Transverse colon (tissue), 4 donors: ENCODE data around the gene ANKRD10. TPM values are rescaled to one million over a fixed set of nuclear protein-coding genes. Genes with fewer than 3 reads are reported as not detected.
"Not testable (repeated sequence)": the region's sequence is repeated elsewhere in the genome, so short reads cannot be mapped to it uniquely, and the experiment has no call there.

Experiments
- DNase-seq: peaks from one replicate; pipeline ENCODE4 v3.0.0-alpha.2; 2019
- H3K27ac ChIP-seq, 4 donors: fragments of 200-600 bp; sonication (generic); 2 replicates each; pipeline ENCODE4 v1.5.1; 2016 to 2018; ENCODE audit warnings: inconsistent platforms in 4 of 4
- H3K27me3 ChIP-seq: fragments of 200-600 bp; sonication (generic); 2 replicates; pipeline ENCODE4 v1.5.1; 2017; ENCODE audit warnings: inconsistent platforms
- H3K36me3 ChIP-seq, 4 donors: fragments of 200-600 bp; sonication (generic); 2 replicates each; pipeline ENCODE4 v1.5.1; 2017 to 2019; ENCODE audit warnings: inconsistent platforms in 4 of 4
- H3K4me1 ChIP-seq, 4 donors: fragments of 200-600 bp; sonication (generic); 2 replicates each; pipeline ENCODE4 v1.5.1; 2017 to 2020; ENCODE audit warnings: inconsistent platforms in 4 of 4
- H3K4me3 ChIP-seq, 4 donors: fragments of 200-600 bp; sonication (generic); 1 replicate in 1 of 4; 2 replicates in 3 of 4; pipeline versions ENCODE4 v1.5.1 to v1.6.1; 2017 to 2019; ENCODE audit warnings: inconsistent platforms in 4 of 4
- H3K9me3 ChIP-seq, 2 donors: fragments of 200-600 bp; sonication (generic); 2 replicates each; pipeline ENCODE4 v1.5.1; 2017 to 2019; ENCODE audit warnings: inconsistent platforms in 2 of 2
- CTCF ChIP-seq, 5 experiments: fragments of 200-600 bp in 3 of 5; fragments of 450-650 bp in 2 of 5; sonication (generic) in 3 of 5; IDR thresholded peaks; 1 replicate in 2 of 5; 2 replicates in 3 of 5; pipeline ENCODE4 v1.5.1; 2016 to 2017; ENCODE audit warnings: antibody characterized with exemption in 5 of 5, inconsistent platforms in 3 of 5, mild to moderate bottlenecking in 2 of 5, moderate library complexity in 1 of 5
- EP300 ChIP-seq: sonication (generic); formaldehyde crosslinking; IDR thresholded peaks from one replicate; pipeline ENCODE4 v1.6.1; 2017; ENCODE audit warnings: antibody characterized with exemption, low read depth
- POLR2A ChIP-seq: fragments of 450-650 bp; IDR thresholded peaks from one replicate; pipeline ENCODE4 v1.6.1; 2016; ENCODE audit warnings: antibody characterized with exemption, mild to moderate bottlenecking, moderate library complexity
- POLR2AphosphoS5 ChIP-seq, 3 donors: sonication (generic); formaldehyde crosslinking; IDR thresholded peaks; one replicate each; pipeline ENCODE4 v1.6.1; 2016; ENCODE audit warnings: antibody characterized with exemption in 3 of 3
- WGBS, 2 donors: methylation state at CpG; one replicate each; pipeline ENCODE4 v1.1.5; 2018; ENCODE audit warnings: low coverage in 1 of 2; 5-methylcytosine and 5-hydroxymethylcytosine counted together
- in situ Hi-C, 4 donors: fragments of 200-750 bp; cut with MboI; loops; one replicate each; pipeline versions ENCODE4 v1.15.0 to v1.15.1; 2017; ENCODE audit warnings: low sequenced_read_pairs in 3 of 4, low pct_ligation_motif_present in 1 of 4, low pct_unique_long_range_greater_than_20kb in 1 of 4
- intact Hi-C: fragments of 100-400 bp; cut with DNase I; formaldehyde crosslinking; loops from one replicate; pipeline ENCODE4 v1.15.1; 2023; ENCODE audit warnings: low total_unique reads
- total RNA-seq, 4 donors: library from RNA; depleted of rRNA; stranded (reverse); fragments of >200 nt; gene quantifications; one replicate each; pipeline ENCODE4 v1.1.0, GENCODE V29; 2016

The ANKRD10 gene
- total RNA-seq, 4 donors from 2014 or later, result 124 to 286 (median 188) TPM

- TF ChIP-seq CTCF (IDR thresholded peaks at IDR 0.05), result no peak
Observed at GRCh38 chr13:110960204-110960603, 45.3 kb upstream of the ANKRD10 start.

GRCh38 chr13:110957931-110958330 is 43.1 kb upstream of the ANKRD10 start:
- Histone ChIP-seq H3K27ac (no peak overlapping the region), H3K4me3 (no peak overlapping the region), H3K27me3 (no peaks in the 10 kb centered on the region), H3K9me3 (no peaks in the 10 kb centered on the region), H3K4me1 (no peaks in the 10 kb centered on the region), H3K36me3 (no peaks in the 10 kb centered on the region)
- TF ChIP-seq POLR2A (no peak), POLR2AphosphoS5 (IDR thresholded peaks at IDR 0.05) (no peak), CTCF (IDR thresholded peaks at IDR 0.05) (no peak), EP300 (no peak)
- 90% methylated on average over 6 of the region's 6 CpGs; no CpG with 5 or more reads in 1 of the 2 donors for WGBS, 2 donors
- in situ Hi-C loops (no loop called here), intact Hi-C loops (no loop called here)
- DNase-seq, result no peak

More at GRCh38 chr13:110960204-110960603, 45.3 kb upstream of the ANKRD10 start:
- H3K36me3 ChIP-seq, result no peaks in the 10 kb centered on the region
- in situ Hi-C loops, result no loop called here
- DNase-seq, result no peak
- no peak overlapping the region for H3K27ac ChIP-seq
- no peaks in the 10 kb centered on the region for H3K9me3 ChIP-seq
- no peak overlapping the region for H3K4me3 ChIP-seq
- H3K27me3 ChIP-seq, result no peaks in the 10 kb centered on the region
- H3K4me1 ChIP-seq, result no peaks in the 10 kb centered on the region
- 86 to 89% methylated on average over 2 of the region's 2 CpGs for WGBS, 2 donors
- intact Hi-C loops, result no loop called here

GRCh38 chr13:110957181-110957884 is 42.5 kb upstream of the ANKRD10 start:
- H3K4me3 ChIP-seq, result no peak overlapping the region
- H3K27ac ChIP-seq, result no peak overlapping the region
- no peak for DNase-seq
- H3K27me3 ChIP-seq, result no peaks in the 10 kb centered on the region
- H3K4me1 ChIP-seq, result no peaks in the 10 kb centered on the region
- H3K36me3 ChIP-seq, result no peaks in the 10 kb centered on the region
- intact Hi-C loops, result no loop called here
- no peaks in the 10 kb centered on the region for H3K9me3 ChIP-seq
- WGBS, 2 donors, result 80 to 82% methylated on average over 10 of the region's 10 CpGs
- in situ Hi-C loops, result no loop called here
- TF ChIP-seq EP300 (no peak), CTCF (IDR thresholded peaks at IDR 0.05) (no peak), POLR2AphosphoS5 (IDR thresholded peaks at IDR 0.05) (no peak), POLR2A (no peak)

- in situ Hi-C loops, H3K4me3 ChIP-seq, H3K27me3 ChIP-seq, H3K36me3 ChIP-seq, H3K9me3 ChIP-seq, DNase-seq, H3K27ac ChIP-seq, intact Hi-C loops, H3K4me1 ChIP-seq: not testable (repeated sequence)
- 77% methylated on average over 11 of the region's 12 CpGs; no CpG with 5 or more reads in 1 of the 2 donors for WGBS, 2 donors
Observed at GRCh38 chr13:110956216-110956615, 41.3 kb upstream of the ANKRD10 start.

- H3K36me3 ChIP-seq, H3K9me3 ChIP-seq, H3K27me3 ChIP-seq, H3K4me1 ChIP-seq, in situ Hi-C loops, DNase-seq, H3K4me3 ChIP-seq, intact Hi-C loops: not testable (repeated sequence)
- H3K27ac ChIP-seq, result peak overlapping the region in 1 of 4 donors; percentile 35
- 53% methylated on average over 5 of the region's 7 CpGs; no CpG with 5 or more reads in 1 of the 2 donors for WGBS, 2 donors
Observed at GRCh38 chr13:110955608-110956007, 40.7 kb upstream of the ANKRD10 start.
